Fibroblast of mammary gland (primary cell): ENCODE measurements around the gene DTHD1.

Experiments used
- DNase-seq: peaks from one replicate; pipeline ENCODE4 v3.0.0-alpha.2; 2010; ENCODE audit warnings: low read depth
- H3K4me3 ChIP-seq: 2 replicates; pipeline ENCODE4 v1.5.1; 2011; ENCODE audit warnings: low read depth, mild to moderate bottlenecking, low read length, moderate library complexity; ENCODE audit not compliant: control insufficient read depth
- CTCF ChIP-seq: conservative IDR thresholded peaks from 2 replicates; pipeline ENCODE4 v1.5.1; 2011; ENCODE audit warnings: low read depth, low read length, inconsistent platforms; ENCODE audit not compliant: control insufficient read depth, insufficient read depth

Gene DTHD1

DNA sequence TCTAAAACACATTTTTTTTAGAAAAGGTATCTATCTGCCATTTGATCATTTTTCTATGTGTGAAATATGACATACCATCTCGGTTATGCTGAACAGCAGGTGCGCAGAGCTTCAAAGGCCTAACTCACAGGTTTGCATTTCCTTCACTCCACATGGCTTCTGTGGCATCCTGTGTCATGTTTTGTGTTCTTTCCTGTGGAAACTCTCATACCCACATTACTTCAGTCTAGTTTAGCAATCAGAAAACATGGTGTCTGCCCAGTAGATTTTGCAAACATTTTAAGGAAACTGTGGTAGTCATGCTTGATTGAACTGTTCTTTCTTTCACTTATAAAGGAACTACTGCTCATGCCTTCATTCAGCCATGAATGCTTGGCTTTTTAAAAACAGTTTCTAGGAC lies 25.8 kb upstream of the DTHD1 start:
- DNase-seq = no peak
- no peak for TF ChIP-seq CTCF
- no peak overlapping the region for H3K4me3 ChIP-seq

DNA sequence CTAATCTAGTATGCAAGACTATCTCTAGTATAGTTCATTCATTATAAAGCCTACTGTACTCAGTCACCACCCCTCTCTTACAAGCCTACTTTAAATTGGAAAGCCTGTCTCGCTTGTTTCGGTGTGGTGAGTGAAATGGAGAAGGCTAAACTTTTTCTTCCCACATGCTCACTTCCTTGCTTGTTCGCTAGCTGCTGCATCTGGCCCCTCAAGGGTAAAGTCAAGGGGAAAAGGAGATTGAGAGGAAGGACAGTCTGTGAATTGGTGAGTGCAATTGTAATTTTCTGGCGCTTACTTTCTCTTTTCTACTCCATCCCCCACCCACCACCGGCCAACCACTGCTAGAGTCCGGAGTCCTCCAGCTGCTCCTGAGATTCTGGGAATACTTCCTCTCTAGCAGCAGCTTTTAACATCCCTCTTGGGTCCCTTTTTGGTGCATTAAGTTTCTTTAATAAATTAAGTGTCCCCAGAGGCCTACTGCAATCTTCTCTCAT lies 25.0 kb upstream of the DTHD1 start:
- no peak overlapping the region for H3K4me3 ChIP-seq
- no peak for DNase-seq
- no peak for TF ChIP-seq CTCF

DNA sequence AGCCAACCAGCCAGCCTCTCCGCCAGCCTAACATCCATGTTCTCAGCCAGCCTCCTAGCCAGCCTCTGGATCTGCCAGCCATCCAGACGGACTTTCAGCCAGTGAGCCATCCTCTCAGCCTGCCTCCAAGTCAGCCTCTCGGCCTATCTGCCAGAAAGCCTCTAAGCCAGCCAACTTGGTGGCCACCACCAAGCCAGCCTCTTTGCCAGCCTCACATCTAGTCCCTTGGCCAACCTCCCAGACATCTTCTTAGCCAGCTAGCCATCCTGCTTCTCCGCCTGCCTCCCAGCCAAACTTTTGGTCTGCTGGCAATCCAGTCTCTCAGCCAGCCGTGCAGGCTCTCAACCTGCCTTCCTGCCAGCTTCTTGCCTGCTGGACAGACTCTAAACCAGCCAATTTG lies 20.7 kb upstream of the DTHD1 start:
- no peak overlapping the region for H3K4me3 ChIP-seq
- DNase-seq = no peak
- no peak for TF ChIP-seq CTCF

DNA sequence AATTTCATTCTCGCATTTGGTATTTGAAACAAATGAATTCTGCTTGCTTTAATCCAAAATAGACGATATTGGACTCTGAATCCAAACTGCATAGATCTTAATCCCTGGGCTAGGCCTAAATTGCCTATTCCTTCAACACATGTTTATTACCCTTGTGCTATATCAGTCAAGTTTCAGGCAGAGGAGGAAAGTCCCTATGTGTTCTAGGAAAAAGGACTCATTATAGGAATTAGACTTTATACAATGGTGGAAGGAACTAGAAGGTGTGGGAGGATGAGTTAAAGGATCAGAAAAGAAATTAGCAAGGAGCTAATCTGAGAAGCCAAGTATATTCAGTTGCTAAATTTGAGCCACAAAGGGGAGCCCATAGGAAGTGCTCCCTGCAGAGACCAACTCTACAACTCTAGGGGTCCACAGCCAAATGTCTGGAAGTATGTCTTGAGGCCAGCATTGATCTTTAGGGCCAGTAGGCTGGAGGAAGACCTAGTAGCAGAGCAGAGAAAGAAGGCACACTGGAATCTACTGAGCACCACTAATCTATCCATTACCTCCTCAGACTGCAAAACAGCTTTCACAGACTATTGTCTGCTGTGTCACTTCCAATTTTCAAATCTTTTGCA lies 17.1 kb upstream of the DTHD1 start:
- TF ChIP-seq CTCF = no peak
- H3K4me3 ChIP-seq = no peak overlapping the region
- no peak for DNase-seq

GRCh38 chr4:36267486-36268268 lies 13.7 kb upstream of the DTHD1 start:
- TF ChIP-seq CTCF = no peak
- DNase-seq = no peak
- no peak overlapping the region for H3K4me3 ChIP-seq

DNA sequence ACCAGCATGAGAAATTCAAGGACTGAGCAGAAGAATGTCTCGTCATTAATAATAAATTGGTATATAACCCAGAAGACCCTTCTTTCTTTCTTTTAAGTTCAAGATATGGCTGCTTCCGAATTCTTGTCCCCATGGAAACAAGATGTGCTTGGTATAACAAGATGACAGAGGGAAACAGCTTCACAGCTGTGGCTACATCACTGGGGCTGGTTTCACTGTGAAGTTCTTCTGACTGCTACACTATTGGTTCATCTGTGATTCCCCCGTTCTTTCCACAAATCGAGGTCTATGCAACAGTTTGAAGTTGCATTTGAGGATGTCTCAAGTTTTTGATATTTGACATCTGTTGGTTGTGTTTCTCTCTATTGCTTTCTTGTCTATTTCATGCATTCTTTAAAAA lies 12.3 kb upstream of the DTHD1 start:
- no peak overlapping the region for H3K4me3 ChIP-seq
- DNase-seq = no peak
- TF ChIP-seq CTCF = no peak
